ENCODE results near the gene PTGER3.

DNA sequence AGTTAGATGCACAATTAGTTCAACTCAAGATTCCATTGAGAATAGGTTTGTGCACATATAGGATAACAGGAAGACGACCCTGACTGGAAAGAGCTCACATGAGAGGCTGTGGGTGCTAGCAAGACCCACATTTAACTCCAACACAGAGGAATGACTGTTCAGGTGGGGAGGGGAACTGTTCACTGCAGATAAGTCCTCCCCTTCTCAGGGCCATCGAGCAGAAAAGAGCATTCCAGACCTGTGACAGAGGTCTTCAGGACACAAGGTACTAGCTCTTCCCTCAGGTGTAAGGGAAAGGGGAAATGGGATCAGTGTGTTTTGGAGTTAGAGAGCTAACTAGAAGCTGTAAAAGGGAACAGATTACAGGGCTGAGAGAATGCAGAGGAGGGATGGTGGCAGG, 8.7 kb downstream of the PTGER3 start:
- no peak for TF ChIP-seq EZH2 (IDR thresholded peaks at IDR 0.05; ENCODE audit: borderline replicate concordance, low read depth, low read length, poor library complexity, severe bottlenecking)
- TF ChIP-seq, protein P1, sequence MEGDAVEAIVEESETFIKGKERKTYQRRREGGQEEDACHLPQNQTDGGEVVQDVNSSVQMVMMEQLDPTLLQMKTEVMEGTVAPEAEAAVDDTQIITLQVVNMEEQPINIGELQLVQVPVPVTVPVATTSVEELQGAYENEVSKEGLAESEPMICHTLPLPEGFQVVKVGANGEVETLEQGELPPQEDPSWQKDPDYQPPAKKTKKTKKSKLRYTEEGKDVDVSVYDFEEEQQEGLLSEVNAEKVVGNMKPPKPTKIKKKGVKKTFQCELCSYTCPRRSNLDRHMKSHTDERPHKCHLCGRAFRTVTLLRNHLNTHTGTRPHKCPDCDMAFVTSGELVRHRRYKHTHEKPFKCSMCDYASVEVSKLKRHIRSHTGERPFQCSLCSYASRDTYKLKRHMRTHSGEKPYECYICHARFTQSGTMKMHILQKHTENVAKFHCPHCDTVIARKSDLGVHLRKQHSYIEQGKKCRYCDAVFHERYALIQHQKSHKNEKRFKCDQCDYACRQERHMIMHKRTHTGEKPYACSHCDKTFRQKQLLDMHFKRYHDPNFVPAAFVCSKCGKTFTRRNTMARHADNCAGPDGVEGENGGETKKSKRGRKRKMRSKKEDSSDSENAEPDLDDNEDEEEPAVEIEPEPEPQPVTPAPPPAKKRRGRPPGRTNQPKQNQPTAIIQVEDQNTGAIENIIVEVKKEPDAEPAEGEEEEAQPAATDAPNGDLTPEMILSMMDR (conservative IDR thresholded peaks at IDR 0.05; ENCODE audit: low read depth, low read length): no peak
